ENCODE data around the gene SOX6. TPM values are rescaled to one million over a fixed set of nuclear protein-coding genes. Genes with fewer than 3 reads are reported as not detected.

SOX6 gene
- total and polyA plus RNA-seq, 12 donors, result 0.80 to 43.0 (median 21.2) TPM

DNA sequence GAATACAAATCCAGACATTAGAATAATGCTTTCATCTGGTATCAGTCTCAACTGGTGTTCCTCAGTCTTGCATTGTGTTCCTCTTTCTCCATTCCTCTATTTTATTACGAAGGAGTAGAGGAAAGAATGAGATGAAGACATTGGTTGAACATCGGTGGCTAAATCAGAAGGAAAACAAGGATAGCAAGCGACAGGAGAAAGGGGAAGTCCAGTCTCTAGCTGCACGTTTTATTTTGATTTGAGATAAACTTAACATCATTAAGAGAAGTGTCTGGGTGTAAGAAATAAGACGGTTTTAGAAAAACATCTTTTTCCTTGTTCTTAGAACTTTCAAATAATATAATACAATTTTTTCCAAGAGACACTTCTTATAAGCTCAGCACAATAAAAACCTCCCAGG lies 6.2 kb downstream of the SOX6 start:
- Histone ChIP-seq H3K4me1 (peaks cover 0 to 50% (median 24%) of the 10 kb centered on the region in 9 donors), H3K27ac (no peak overlapping the region), H3K9me3 (no peaks in the 10 kb centered on the region), H3K36me3 (no peaks in the 10 kb centered on the region), H3K4me3 (no peak overlapping the region), H3K27me3 (no peaks in the 10 kb centered on the region)
- TF ChIP-seq, protein P1, sequence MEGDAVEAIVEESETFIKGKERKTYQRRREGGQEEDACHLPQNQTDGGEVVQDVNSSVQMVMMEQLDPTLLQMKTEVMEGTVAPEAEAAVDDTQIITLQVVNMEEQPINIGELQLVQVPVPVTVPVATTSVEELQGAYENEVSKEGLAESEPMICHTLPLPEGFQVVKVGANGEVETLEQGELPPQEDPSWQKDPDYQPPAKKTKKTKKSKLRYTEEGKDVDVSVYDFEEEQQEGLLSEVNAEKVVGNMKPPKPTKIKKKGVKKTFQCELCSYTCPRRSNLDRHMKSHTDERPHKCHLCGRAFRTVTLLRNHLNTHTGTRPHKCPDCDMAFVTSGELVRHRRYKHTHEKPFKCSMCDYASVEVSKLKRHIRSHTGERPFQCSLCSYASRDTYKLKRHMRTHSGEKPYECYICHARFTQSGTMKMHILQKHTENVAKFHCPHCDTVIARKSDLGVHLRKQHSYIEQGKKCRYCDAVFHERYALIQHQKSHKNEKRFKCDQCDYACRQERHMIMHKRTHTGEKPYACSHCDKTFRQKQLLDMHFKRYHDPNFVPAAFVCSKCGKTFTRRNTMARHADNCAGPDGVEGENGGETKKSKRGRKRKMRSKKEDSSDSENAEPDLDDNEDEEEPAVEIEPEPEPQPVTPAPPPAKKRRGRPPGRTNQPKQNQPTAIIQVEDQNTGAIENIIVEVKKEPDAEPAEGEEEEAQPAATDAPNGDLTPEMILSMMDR (IDR thresholded peaks at IDR 0.05), result no peak
- 82 to 83% methylated on average over 5 of the region's 5 CpGs for WGBS, 2 donors
- no peak for ATAC-seq
- DNase-seq, result no peak
- intact Hi-C loops (cut with DNase I), result loop anchor here in 4 of 10 donors (10.0 kb wide), 1 partner anchor 255 kb away; no protein-coding TSS in a partner anchor

DNA sequence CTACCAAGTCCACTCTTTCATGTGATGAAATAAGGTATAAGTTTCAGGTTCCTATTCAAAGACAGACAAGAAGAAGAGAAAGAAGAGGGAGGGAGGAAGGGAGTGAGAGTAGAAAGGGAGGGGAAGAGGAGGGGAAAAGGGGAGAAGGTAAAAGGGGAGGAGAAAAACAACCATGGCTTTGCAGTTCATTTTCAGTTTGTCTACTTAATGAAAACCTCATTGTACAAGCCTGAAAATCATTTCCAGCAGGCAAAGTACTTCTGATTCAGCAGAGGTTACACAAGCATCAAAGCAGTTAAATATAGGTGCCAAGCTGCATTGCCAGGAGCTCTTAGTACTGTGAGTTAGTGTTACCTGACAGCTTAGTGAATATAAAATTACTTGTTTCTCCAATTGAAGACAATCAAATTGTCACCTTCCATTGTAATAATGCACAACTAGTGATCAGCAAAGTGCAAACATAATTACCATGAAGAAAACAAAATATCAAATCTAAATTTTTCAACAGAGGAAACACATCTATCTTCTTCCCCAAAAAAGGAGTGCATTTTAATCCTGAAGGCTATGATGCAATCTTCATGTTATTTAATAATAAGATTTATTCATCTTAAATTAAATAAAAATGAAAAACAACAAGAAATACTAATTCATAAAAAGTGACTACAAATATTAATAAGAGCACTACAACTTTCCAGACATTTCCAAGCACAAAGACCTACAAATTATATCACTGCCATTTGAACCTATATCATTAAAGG lies 8.2 kb downstream of the SOX6 start:
- ATAC-seq (peak in 6 of 8 donors; percentile 35 to 86 (median 80)), DNase-seq (peak in 1 of 2 donors; percentile 11)
- Histone ChIP-seq H3K4me1 (peaks cover 0 to 36% (median 24%) of the 10 kb centered on the region in 9 donors), H3K9me3 (no peaks in the 10 kb centered on the region), H3K27ac (peak overlapping the region in 3 of 10 donors; percentile 18 to 60 (median 39)), H3K27me3 (no peaks in the 10 kb centered on the region), H3K4me3 (no peak overlapping the region), H3K36me3 (no peaks in the 10 kb centered on the region)
- TF ChIP-seq, protein P1 (IDR thresholded peaks at IDR 0.05), result no peak
- intact Hi-C loops (cut with DNase I), result no loop called here

DNA sequence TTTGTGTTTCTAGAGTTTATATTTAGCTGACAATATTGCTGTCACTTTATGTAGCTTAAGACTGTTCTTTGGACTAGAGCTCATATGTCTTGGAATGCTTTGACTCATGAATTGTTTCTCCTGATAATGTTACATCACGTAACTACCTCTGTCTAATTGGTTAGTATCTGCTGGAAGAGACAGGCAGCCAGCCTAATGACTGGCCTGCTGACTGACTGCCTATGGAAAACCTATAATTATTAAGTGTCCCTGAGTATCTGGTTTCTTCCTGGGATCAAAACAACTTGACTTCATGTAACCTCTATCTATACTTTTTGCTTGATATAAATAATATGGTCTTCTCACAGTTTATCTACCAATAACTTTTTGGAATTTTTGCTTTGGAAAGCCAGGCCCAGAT lies 9.4 kb downstream of the SOX6 start:
- Histone ChIP-seq H3K4me3 (no peak overlapping the region), H3K27me3 (no peaks in the 10 kb centered on the region), H3K9me3 (no peaks in the 10 kb centered on the region), H3K4me1 (peaks cover 0 to 36% (median 18%) of the 10 kb centered on the region in 9 donors), H3K27ac (peak overlapping the region in 1 of 10 donors; percentile 60), H3K36me3 (no peaks in the 10 kb centered on the region)
- intact Hi-C loops (cut with DNase I), result no loop called here
- ATAC-seq, result no peak
- no peak for DNase-seq
- 45 to 57% methylated on average over 1 of the region's 1 CpG for WGBS, 2 donors
- TF ChIP-seq, protein P1 (IDR thresholded peaks at IDR 0.05), result no peak

DNA sequence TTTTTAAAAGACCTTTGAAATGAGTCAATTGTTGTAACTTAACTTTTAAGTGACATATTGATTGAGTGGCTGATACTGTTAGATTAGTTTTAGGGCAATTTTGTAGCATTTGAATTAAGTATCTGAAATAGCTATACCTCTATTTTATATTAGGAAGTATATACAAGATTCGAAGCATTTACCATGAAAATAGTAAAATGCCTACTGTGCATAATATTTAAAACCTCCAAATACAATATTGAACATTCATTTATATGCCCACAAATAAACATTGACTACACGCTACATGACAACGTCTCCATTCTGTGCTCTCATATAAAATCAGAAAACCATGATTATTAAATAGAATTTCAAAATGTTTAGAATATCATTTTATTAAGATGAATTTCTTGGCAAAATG lies 14.5 kb downstream of the SOX6 start:
- TF ChIP-seq, protein P1 (IDR thresholded peaks at IDR 0.05), result no peak
- intact Hi-C loops (cut with DNase I), result no loop called here
- Histone ChIP-seq H3K27me3 (no peaks in the 10 kb centered on the region), H3K27ac (no peak overlapping the region), H3K36me3 (peaks cover 0 to 10% (median 0%) of the 10 kb centered on the region in 9 donors), H3K4me3 (no peak overlapping the region), H3K4me1 (peaks cover 0 to 37% (median 11%) of the 10 kb centered on the region in 9 donors), H3K9me3 (no peaks in the 10 kb centered on the region)
- DNase-seq (no peak), ATAC-seq (no peak)
- WGBS, 2 donors, result 97% methylated on average over 3 of the region's 3 CpGs
